ELR (cell line): ENCODE results near the gene MEX3B.
A peak's percentile ranks its signal among the peaks of the same experiment; 100 is the strongest.
"Not testable (repeated sequence)": the region's sequence is repeated elsewhere in the genome, so short reads cannot be mapped to it uniquely, and the experiment has no call there.

Experiments
- DNase-seq: peaks from one replicate; pipeline ENCODE4 v3.0.0-alpha.2; 2015; ENCODE audit warnings: low read depth

The MEX3B gene

GRCh38 chr15:82048811-82049210 lies 3.0 kb upstream of the MEX3B start:
- no peak for DNase-seq

GRCh38 chr15:82047453-82048400 lies 1.9 kb upstream of the MEX3B start:
- DNase-seq = peak; percentile 24

- DNase-seq = peak; percentile 84
Observed at GRCh38 chr15:82046666-82047452, 1.0 kb upstream of the MEX3B start.

GRCh38 chr15:82045179-82045891 lies 483 bp downstream of the MEX3B start:
- DNase-seq = peak; percentile 52

- peak; percentile 56 for DNase-seq
Observed at GRCh38 chr15:82044373-82045178, 1.2 kb downstream of the MEX3B start.

GRCh38 chr15:82043796-82044372 lies 1.9 kb downstream of the MEX3B start:
- DNase-seq = peak; percentile 37

GRCh38 chr15:82043130-82043673 lies 2.6 kb downstream of the MEX3B start:
- DNase-seq = no peak

- DNase-seq = no peak
Observed at GRCh38 chr15:82040862-82041261, 5.0 kb downstream of the MEX3B start.

- DNase-seq = no peak
Observed at GRCh38 chr15:82040390-82040789, 5.4 kb downstream of the MEX3B start.

GRCh38 chr15:82039871-82040270 lies 5.9 kb downstream of the MEX3B start:
- DNase-seq = no peak

- no peak for DNase-seq
Observed at GRCh38 chr15:82036461-82036860, 9.4 kb downstream of the MEX3B start.

GRCh38 chr15:82031871-82032270 lies 13.9 kb downstream of the MEX3B start:
- no peak for DNase-seq

- DNase-seq = no peak
Observed at GRCh38 chr15:82030176-82030575, 15.6 kb downstream of the MEX3B start.

GRCh38 chr15:82028163-82028562 lies 17.7 kb downstream of the MEX3B start:
- DNase-seq = not testable (repeated sequence)

GRCh38 chr15:82021992-82022391 lies 23.8 kb downstream of the MEX3B start:
- no peak for DNase-seq

- peak; percentile 1 for DNase-seq
Observed at GRCh38 chr15:82020625-82021394, 25.0 kb downstream of the MEX3B start.

- DNase-seq = no peak
Observed at GRCh38 chr15:82018201-82018600, 27.6 kb downstream of the MEX3B start.

GRCh38 chr15:82017656-82018055 lies 28.2 kb downstream of the MEX3B start:
- DNase-seq = no peak

- peak; percentile 8 for DNase-seq
Observed at GRCh38 chr15:82014989-82015388, 30.8 kb downstream of the MEX3B start.

GRCh38 chr15:82012908-82013307 lies 32.9 kb downstream of the MEX3B start:
- no peak for DNase-seq
